ENCODE measurements around the gene MCUR1. TPM values are rescaled to one million over a fixed set of nuclear protein-coding genes. Genes with fewer than 3 reads are reported as not detected.

MCUR1 gene
- total RNA-seq, 6 experiments from 2014 or later, result 17.5 to 25.5 (median 22.4) TPM

GRCh38 chr6:13803581-13803980, 10.8 kb downstream of the MCUR1 start:
- DNase-seq, result no peak
- H3K9me3 Mint-ChIP-seq, result no peaks in the 10 kb centered on the region
- no peak overlapping the region for H3K4me3 Mint-ChIP-seq
- peaks cover 18% of the 10 kb centered on the region for H3K4me1 Mint-ChIP-seq (ENCODE audit: low read depth)
- no peaks in the 10 kb centered on the region for H3K27me3 Mint-ChIP-seq (ENCODE audit: insufficient read depth)
- H3K36me3 Mint-ChIP-seq (ENCODE audit: low read depth), result peaks cover 6% of the 10 kb centered on the region
- TF ChIP-seq CTCF (IDR thresholded peaks at IDR 0.05), result no peak
- H3K27ac Mint-ChIP-seq, result no peak overlapping the region

DNA sequence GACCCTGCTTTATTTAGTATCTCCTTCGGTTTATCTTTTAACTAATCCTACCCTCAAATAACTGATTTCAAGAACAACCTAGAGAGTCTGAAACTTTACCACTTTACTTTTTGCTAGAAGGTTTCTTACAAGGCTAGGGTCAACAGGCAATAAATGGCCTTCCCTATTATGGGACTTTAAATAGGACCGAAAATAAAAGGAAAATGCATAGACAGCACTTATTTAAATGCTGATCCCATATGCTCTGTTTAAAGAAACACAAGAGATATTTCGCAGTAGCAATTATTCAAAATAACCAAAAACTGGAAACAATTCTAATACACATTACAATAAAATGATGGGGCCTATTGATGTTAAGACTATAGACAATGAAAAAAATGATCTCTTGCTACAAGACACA, 13.7 kb downstream of the MCUR1 start:
- peaks cover 8% of the 10 kb centered on the region for H3K4me1 Mint-ChIP-seq (ENCODE audit: low read depth)
- H3K36me3 Mint-ChIP-seq (ENCODE audit: low read depth), result 0 out of 2 replicates have a peak, but pooled peaks cover 5% of the 10 kb centered on the region
- no peaks in the 10 kb centered on the region for H3K9me3 Mint-ChIP-seq

DNA sequence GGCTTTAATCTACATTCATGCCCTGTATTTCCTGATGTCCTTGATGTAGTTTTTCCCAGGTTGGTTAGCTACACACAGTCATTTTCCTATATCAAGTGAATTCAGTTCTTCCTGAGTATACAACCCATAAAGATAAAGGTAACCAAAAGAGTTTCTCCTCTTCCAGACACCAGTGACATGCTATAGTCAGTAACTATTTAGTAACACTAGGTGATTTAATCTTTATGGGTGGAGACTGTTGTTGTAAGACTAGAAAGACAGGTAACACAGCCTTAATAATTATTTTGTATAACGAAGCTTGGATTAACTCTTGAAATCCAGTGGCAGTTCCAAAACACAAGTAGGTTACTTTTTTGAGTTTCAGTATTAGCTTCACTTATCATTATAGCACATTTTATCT, 17.6 kb downstream of the MCUR1 start:
- no peak for TF ChIP-seq CTCF (IDR thresholded peaks at IDR 0.05)
- H3K36me3 Mint-ChIP-seq (ENCODE audit: low read depth), result no peaks in the 10 kb centered on the region
- H3K4me3 Mint-ChIP-seq, result no peak overlapping the region
- no peak for DNase-seq
- no peaks in the 10 kb centered on the region for H3K9me3 Mint-ChIP-seq
- peaks cover 25% of the 10 kb centered on the region for H3K4me1 Mint-ChIP-seq (ENCODE audit: low read depth)
- H3K27ac Mint-ChIP-seq, result peak overlapping the region; percentile 53; the same call in 1 of the 2 replicates
- peaks cover 3% of the 10 kb centered on the region; the same call in 1 of the 2 replicates for H3K27me3 Mint-ChIP-seq (ENCODE audit: insufficient read depth)

More for the DNA sequence above, 13.7 kb downstream of the MCUR1 start:
- TF ChIP-seq CTCF (IDR thresholded peaks at IDR 0.05), result no peak
- no peak for DNase-seq
- no peak overlapping the region for H3K4me3 Mint-ChIP-seq
- H3K27ac Mint-ChIP-seq, result no peak overlapping the region
- no peaks in the 10 kb centered on the region for H3K27me3 Mint-ChIP-seq (ENCODE audit: insufficient read depth)

- Mint-ChIP-seq H3K27me3 (ENCODE audit: insufficient read depth) (peaks cover 3% of the 10 kb centered on the region; the same call in 1 of the 2 replicates), H3K27ac (peak overlapping the region; percentile 86), H3K4me1 (ENCODE audit: low read depth) (peaks cover 25% of the 10 kb centered on the region), H3K9me3 (no peaks in the 10 kb centered on the region), H3K36me3 (ENCODE audit: low read depth) (peaks cover 4% of the 10 kb centered on the region; the same call in 1 of the 2 replicates), H3K4me3 (no peak overlapping the region)
- TF ChIP-seq CTCF (IDR thresholded peaks at IDR 0.05), result peak; percentile 98
- DNase-seq, result peak; percentile 84
These were observed 19.2 kb downstream of the MCUR1 start for GRCh38 chr6:13795041-13795750.

DNA sequence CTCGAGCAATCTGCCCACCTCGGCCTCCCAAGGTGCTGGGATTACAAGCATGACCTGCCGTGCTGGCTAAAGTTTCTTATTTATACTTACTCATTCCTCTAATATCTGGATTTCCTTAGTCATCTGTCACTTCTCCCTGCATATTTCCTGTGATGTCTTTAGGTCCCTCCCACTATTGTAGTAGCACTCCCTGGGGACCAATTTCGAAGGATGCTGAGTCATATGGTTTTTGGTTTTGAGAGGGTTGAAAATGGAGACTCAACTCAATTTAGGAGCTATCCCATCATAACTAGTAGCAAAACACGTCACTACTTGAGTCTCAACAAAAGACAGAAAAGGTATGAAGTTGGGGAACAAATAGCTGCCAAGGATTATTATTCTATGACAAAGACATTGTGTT, 20.2 kb downstream of the MCUR1 start:
- H3K4me1 Mint-ChIP-seq (ENCODE audit: low read depth), result peaks cover 25% of the 10 kb centered on the region
- peaks cover 11% of the 10 kb centered on the region for H3K36me3 Mint-ChIP-seq (ENCODE audit: low read depth)
- peak; percentile 68 for DNase-seq
- no peak for TF ChIP-seq CTCF (IDR thresholded peaks at IDR 0.05)
- H3K4me3 Mint-ChIP-seq, result no peak overlapping the region
- H3K9me3 Mint-ChIP-seq, result no peaks in the 10 kb centered on the region
- H3K27me3 Mint-ChIP-seq (ENCODE audit: insufficient read depth), result peaks cover 3% of the 10 kb centered on the region; the same call in 1 of the 2 replicates
- H3K27ac Mint-ChIP-seq, result peak overlapping the region; percentile 86

Measured in HFFc6 (cell line).